ENCODE results near the gene POLR2C.

The POLR2C gene

DNA sequence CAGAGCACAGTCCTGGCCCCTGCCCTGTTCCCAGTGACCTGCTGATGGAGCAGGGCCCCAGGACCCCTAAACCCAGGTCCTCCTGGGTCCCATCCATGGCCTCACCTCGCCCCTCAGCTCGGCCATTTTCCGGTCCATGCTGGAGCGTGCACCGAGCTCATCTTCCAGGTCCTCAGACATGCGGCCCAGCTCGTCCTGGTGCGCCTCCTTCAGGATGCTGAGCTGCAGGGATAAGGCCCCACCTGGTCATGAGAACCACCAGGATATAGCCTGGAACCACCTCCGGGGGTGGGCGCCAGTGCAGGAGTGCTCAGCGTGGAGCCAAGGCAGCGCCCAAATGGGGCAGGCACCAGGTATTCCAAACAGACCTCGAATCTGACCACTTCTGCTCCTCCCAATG is 56.0 kb downstream of the POLR2C start:
- no peak overlapping the region for H3K9ac ChIP-seq (ENCODE audit: low read length)
- H3K4me3 ChIP-seq (ENCODE audit: low read depth in 1 of 2, low read length in 2 of 2): no peak overlapping the region
- peaks cover 3% of the 10 kb centered on the region for H3K4me1 ChIP-seq (ENCODE audit: insufficient read depth, low read length)
- H3K36me3 ChIP-seq (ENCODE audit: insufficient read depth, low read length): peaks cover 31% of the 10 kb centered on the region
- H3K9me3 ChIP-seq (ENCODE audit: low read length): no peaks in the 10 kb centered on the region
- no peak overlapping the region for H3K27ac ChIP-seq (ENCODE audit: low read depth, low read length)
- H3K27me3 ChIP-seq (ENCODE audit: control insufficient read depth in 1 of 2, insufficient read depth in 2 of 2, low read length in 2 of 2): no peaks in the 10 kb centered on the region

DNA sequence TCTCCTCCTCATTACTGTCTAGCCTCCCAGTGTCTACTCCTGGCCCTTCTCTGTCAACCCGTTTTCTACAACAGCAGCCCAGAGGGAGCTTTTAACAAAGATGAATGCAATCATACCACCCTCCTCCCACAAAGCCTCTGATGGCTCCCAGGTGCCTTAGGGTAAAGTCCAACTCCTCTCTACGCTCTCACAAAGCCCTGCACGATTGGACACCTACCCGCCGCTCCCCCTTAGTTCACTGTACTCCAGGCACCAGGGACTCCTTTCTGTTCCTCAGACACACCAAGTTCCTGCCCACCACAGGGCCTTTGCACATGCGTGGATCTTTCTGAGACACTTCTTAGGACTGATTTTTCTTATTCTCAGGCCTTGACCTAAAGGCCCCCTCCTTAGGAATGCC is 56.4 kb downstream of the POLR2C start:
- no peak overlapping the region for H3K9ac ChIP-seq (ENCODE audit: low read length)
- H3K4me1 ChIP-seq (ENCODE audit: insufficient read depth, low read length): no peaks in the 10 kb centered on the region
- H3K9me3 ChIP-seq (ENCODE audit: low read length): no peaks in the 10 kb centered on the region
- no peak overlapping the region for H3K27ac ChIP-seq (ENCODE audit: low read depth, low read length)
- H3K4me3 ChIP-seq (ENCODE audit: low read depth in 1 of 2, low read length in 2 of 2): no peak overlapping the region
- no peaks in the 10 kb centered on the region for H3K27me3 ChIP-seq (ENCODE audit: control insufficient read depth in 1 of 2, insufficient read depth in 2 of 2, low read length in 2 of 2)
- peaks cover 31% of the 10 kb centered on the region for H3K36me3 ChIP-seq (ENCODE audit: insufficient read depth, low read length)

- Histone ChIP-seq H3K9ac (ENCODE audit: low read length) (no peak overlapping the region), H3K9me3 (ENCODE audit: low read length) (no peaks in the 10 kb centered on the region), H3K27ac (ENCODE audit: low read depth, low read length) (no peak overlapping the region), H3K27me3 (ENCODE audit: control insufficient read depth in 1 of 2, insufficient read depth in 2 of 2, low read length in 2 of 2) (no peaks in the 10 kb centered on the region), H3K4me1 (ENCODE audit: insufficient read depth, low read length) (no peaks in the 10 kb centered on the region), H3K36me3 (ENCODE audit: insufficient read depth, low read length) (peaks cover 31% of the 10 kb centered on the region), H3K4me3 (ENCODE audit: low read depth in 1 of 2, low read length in 2 of 2) (no peak overlapping the region)
Measured at GRCh38 chr16:57519796-57520360, 57.4 kb downstream of the POLR2C start.

Data from muscle layer of colon (tissue), 2 donors.